Thyroid gland (tissue), 4 donors: ENCODE results near the gene SLC32A1.

Source experiments
- POLR2A ChIP-seq, 2 donors: fragments of 450-650 bp; IDR thresholded peaks; one replicate each; pipeline ENCODE4 v1.6.1; 2017; ENCODE audit warnings: antibody characterized with exemption in 2 of 2, mild to moderate bottlenecking in 2 of 2, moderate library complexity in 1 of 2
- TF ChIP-seq, protein P1 (sequence below), 6 experiments: fragments of 200-600 bp in 3 of 6; fragments of 450-650 bp in 3 of 6; sonication (generic) in 3 of 6; IDR thresholded peaks; one replicate each; pipeline ENCODE4 v1.5.1; 2016 to 2019; ENCODE audit warnings: antibody characterized with exemption in 6 of 6, mild to moderate bottlenecking in 2 of 6, inconsistent platforms in 1 of 6, moderate library complexity in 1 of 6

DNA sequence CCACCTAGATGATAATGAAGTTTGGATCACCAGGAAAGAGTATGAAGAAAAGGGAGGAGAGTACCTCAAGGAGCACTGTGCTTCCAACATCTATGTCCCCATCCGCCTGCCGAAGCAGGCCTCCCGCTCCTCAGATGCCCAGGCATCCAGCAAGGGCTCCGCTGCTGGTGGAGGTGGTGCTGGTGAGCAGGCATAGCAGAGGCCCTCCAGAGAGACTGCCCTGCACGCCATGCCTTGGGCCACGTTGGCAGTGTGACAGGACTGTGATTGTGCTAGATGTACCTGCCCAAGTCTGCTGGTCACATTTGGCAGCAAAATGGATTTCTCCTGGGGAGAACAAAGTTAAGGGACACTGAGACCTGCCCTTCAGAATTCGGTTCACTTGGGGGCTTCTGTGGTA lies 47.3 kb downstream of the SLC32A1 start:
- TF ChIP-seq, protein P1, sequence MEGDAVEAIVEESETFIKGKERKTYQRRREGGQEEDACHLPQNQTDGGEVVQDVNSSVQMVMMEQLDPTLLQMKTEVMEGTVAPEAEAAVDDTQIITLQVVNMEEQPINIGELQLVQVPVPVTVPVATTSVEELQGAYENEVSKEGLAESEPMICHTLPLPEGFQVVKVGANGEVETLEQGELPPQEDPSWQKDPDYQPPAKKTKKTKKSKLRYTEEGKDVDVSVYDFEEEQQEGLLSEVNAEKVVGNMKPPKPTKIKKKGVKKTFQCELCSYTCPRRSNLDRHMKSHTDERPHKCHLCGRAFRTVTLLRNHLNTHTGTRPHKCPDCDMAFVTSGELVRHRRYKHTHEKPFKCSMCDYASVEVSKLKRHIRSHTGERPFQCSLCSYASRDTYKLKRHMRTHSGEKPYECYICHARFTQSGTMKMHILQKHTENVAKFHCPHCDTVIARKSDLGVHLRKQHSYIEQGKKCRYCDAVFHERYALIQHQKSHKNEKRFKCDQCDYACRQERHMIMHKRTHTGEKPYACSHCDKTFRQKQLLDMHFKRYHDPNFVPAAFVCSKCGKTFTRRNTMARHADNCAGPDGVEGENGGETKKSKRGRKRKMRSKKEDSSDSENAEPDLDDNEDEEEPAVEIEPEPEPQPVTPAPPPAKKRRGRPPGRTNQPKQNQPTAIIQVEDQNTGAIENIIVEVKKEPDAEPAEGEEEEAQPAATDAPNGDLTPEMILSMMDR (IDR thresholded peaks at IDR 0.05), result no peak
- TF ChIP-seq POLR2A (IDR thresholded peaks at IDR 0.05), result no peak
